M059J (cell line): ENCODE measurements around the gene CCDC74B. TPM values are rescaled to one million over a fixed set of nuclear protein-coding genes. Genes with fewer than 3 reads are reported as not detected.
"Not testable (repeated sequence)": the region's sequence is repeated elsewhere in the genome, so short reads cannot be mapped to it uniquely, and the experiment has no call there.

Experiments
- DNase-seq: peaks from one replicate; pipeline ENCODE4 v3.0.0-alpha.2; 2012; ENCODE audit warnings: low read depth
- total RNA-seq: library from RNA; depleted of rRNA; stranded (reverse); fragments of >200 nt; shearing (Covaris generic); gene quantifications from 2 replicates; pipeline ENCODE4 v1.2.3, GENCODE V29; 2014

CCDC74B gene
- total RNA-seq, 1 experiment from 2014 or later, result 4.2 TPM

DNA sequence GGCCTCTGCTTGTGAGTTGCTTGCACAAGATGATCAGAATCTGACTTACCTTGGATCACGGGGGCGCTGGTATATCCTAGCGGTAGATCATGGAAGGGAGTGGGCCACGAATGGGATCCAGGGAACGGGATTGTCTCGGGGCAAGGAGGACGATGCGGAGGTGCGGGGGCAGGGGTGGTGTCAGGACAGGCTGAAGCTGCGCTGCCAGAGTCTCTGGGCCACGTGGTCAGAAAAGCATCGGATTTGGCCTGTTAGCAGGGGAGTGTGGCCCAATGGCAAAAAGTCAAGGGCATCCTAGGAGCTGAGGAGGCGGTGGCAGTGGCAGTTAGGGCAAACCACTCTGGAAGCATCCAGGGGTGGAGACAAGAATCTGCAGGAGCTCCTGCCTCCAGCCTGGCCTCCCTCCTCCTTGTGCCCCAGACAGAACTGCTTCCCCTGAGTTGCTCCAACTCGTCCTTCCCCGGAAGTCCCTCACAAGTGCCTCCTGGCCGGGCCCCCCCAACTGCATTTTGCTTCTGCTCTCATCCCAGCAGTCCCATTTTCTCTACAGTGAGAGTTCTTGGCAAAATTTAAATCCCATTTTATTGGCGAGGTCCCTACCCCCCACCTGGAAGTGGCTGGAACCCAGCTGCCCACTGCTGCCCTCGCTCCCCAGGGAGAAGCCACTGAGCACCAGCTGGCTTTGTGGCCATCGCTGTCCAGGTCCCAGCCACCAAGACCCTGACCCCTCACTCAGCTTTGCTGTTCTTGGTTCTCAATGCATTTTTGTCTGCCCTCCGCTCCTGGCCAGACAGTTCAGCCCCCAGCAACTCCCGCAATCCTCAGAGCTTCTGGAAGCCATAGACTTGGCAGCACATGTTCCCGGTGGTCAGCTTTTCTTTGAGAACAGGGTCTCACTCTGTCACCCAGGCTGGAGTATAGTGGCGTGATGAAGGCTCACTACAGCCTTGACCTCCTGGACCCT lies 5.6 kb upstream of the CCDC74B start:
- no peak for DNase-seq

DNA sequence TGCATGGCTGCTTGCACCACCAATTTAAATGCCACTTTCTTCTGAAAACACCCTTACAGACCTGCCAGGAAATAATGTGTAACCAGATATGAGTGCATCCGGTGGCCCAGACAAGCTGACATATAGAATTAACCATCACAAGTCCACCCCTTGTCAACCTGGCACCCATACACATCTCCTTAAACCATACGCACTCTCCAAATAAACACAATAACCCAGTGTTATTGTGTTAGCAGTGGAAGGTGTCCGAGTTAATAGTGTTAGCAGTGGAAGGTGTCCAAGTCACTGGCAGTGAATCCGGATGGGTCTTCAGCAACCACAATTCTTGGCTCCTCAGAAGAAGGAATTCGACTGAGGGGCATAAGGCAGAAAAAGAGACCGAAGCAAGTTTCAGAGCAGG lies 3.6 kb upstream of the CCDC74B start:
- not testable (repeated sequence) for DNase-seq

DNA sequence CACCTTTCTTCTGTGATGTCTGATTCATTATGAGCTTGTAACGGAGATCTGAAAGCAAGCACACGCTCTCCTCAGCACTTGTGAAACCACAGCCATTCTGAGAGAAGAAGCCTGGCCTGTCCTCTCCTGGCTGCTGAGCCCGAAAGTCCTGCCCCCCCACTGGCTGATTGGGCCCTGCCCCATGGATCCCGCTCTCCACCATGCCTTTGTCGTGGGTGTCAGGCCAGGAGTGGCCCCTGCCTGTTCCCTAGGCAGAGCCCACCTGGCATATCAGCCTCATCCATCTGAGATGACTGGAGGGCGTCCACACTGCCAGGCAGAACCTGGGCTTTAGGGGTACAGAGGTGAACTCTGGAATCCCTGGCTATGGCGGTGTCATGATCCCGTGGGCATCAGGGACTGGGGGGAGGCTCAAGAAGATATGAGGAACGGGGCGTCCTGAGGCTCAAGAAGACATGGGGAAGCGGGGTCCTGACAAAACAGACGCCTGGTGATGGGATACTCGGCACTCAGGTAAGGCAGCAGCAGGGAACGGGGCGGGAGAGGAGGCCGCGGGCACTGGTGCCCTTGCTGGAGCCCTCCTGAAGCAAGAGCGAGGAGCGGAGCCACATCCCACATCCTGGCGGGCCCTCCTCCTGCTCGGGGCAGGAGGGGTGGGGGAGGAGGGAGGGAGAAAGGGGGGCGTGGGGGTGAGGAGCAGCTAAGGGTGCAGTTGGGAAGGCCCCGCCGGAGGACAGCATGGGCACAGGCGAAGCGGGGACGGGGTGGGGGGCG lies 1.5 kb downstream of the CCDC74B start:
- not testable (repeated sequence) for DNase-seq

DNA sequence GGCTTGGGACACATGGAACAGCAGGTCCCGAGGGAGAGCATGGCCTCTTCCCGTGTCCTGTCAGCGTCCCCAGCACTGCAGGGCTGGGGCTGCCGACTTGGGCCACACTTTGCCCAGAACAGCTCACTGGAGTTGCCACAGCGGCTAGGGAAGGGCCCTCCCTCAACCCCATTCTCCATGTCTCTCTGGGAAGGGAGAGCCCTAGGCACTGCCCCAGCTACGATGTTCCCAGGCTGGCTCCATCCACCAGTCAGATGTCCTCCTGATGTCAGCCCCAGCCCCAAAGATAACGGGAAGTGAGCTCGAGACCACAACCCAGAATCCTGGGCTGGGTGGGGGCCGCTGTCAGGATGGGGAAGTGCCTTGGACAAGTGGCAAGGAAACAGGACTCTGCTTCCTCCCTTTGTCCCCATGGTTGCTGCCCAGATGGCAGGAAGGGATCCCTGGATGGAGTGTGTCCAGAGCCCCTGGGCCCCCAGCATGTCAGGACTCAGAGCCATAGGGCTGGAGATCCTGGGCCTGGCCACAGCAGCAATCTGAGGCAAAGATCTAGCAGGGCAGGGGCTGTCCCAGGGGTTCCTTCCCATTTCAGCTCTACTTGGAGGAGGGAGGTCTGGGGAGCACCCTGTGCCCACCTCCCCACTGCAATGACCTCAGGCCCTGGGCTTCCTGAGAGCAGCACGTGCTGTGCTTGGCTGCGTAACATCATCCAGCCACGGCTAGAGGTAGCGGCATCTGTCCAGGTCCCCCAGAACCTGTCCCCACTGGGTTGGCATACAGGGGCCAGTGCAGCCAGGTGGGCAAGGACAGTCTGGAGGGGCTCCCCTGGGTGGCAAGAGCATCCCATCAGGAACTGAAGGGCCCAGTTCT lies 2.3 kb downstream of the CCDC74B start:
- not testable (repeated sequence) for DNase-seq

DNA sequence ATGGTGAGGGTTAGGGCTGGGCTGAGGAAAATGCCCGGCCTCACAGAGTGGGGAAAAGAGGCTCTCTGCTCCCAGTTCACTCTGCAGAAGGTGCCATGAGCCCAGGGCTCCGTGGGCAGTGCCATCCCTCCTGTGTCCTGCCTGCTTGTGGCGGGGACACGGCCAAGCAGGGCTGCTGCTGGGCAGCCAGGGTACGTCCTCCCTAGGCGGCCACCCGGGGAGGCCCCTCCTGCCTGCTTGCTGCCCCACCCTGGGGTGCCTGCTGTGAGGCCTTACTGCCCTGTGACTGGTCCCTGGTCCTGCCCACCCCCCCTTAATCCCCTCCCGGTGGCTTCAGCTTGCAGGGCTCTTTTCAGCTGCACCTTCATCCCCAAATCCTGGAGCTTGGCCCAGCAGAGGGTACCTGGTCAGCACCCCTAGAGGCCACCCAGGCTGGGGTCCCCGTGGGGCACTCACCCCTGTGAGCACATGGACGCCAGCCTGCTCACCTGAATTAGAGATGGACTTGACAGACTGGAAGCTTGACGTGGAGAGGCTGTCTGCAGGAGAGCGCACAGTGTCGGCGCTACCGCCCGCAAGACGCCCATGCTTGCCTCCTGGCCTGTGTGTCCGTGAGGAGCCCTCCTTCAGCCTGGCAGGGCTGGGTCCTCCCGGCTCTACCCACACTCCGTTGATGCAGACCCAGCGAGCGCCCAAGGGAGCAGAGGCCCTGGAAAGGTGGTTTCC lies 3.1 kb downstream of the CCDC74B start:
- not testable (repeated sequence) for DNase-seq

DNA sequence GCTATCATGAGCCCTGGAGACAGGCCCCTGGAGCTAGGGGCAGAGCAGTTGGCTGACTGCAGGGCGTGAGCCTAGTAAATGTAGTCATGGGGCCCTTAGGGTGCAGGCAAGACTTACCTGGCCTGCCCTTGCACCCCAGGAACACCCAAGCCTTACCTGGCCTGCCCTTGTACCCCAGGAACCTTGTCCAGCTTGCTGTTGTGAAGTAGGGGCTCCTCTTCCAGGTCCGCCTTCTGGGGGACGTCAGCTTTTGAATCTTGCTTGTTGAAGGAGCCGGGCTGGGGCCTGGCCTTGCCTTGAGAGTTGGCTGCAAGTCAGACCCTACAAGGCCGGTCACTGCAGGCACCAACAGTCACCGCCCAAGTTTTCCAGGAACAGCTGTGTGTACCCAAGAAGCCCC lies 3.9 kb downstream of the CCDC74B start:
- DNase-seq, result not testable (repeated sequence)

- DNase-seq, result not testable (repeated sequence)
These were observed 4.4 kb downstream of the CCDC74B start for GRCh38 chr2:130140516-130140915.

GRCh38 chr2:130139331-130140280 lies 5.3 kb downstream of the CCDC74B start:
- DNase-seq, result not testable (repeated sequence)

- DNase-seq, result not testable (repeated sequence)
These were observed 6.1 kb downstream of the CCDC74B start for GRCh38 chr2:130138841-130139251.

GRCh38 chr2:130138326-130138725 lies 6.6 kb downstream of the CCDC74B start:
- not testable (repeated sequence) for DNase-seq

DNA sequence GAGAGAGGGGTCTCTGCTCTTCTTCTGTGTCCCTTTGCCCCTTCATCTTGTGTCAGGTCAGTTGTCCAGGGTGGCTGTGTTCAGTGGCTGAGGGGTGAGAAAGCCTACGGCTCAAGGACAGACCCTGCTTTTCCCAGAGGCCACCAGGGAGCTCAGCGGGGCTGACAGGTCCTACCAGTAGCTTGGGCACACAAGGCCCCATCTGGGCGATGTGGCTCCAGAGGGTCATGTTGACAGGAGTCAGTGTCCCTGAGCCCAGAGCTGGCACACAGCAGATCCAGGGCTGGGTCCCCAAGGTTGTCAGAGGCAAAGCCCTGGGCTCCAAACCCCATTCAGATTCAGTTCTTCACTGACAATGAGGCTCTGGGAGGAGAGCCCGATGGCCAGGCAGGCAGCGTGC lies 7.8 kb downstream of the CCDC74B start:
- DNase-seq, result not testable (repeated sequence)

GRCh38 chr2:130136546-130136945 lies 8.4 kb downstream of the CCDC74B start:
- DNase-seq, result not testable (repeated sequence)

- DNase-seq, result no peak
These were observed 9.0 kb downstream of the CCDC74B start for GRCh38 chr2:130135692-130136541.

- DNase-seq, result not testable (repeated sequence)
These were observed 15.6 kb downstream of the CCDC74B start, which contains the start of gene POTEF for GRCh38 chr2:130129120-130129829. Gene POTEF (minus strand): TSS chr2:130129222. CDS start chr2:130120515, 8,707 bp downstream.

DNA sequence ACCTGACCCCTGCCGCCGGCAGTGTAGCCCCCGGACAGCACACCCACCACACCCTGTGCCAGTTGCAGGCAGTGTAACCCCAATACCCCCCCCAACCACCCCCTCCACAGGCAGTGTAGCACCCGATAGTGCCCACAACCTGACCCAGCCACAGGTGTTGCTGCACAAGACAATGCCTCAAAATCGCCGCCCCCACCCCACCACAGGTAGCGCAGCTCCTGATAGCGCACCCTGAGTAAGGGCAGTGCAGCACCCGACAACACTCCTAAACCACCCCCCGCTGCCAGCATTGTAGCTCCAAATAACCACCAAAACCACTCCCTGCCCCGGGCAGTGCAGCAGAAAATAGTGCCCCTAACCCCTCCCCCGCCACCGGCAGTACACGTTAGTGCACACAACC lies 16.4 kb downstream of the CCDC74B start:
- not testable (repeated sequence) for DNase-seq

GRCh38 chr2:130127726-130128125 lies 17.2 kb downstream of the CCDC74B start:
- not testable (repeated sequence) for DNase-seq

- DNase-seq, result not testable (repeated sequence)
These were observed 24.0 kb downstream of the CCDC74B start for GRCh38 chr2:130120924-130121323.
